Endometrial microvascular endothelial cells (primary cell): ENCODE data around the gene NFKB1. TPM values are rescaled to one million over a fixed set of nuclear protein-coding genes. Genes with fewer than 3 reads are reported as not detected.

Source experiments
- in situ Hi-C: cut with HindIII; loops from 2 replicates; pipeline ENCODE4 v1.10.0; 2017; ENCODE audit warnings: low sequenced_read_pairs, low pct_unique_long_range_greater_than_20kb; ENCODE audit errors: inconsistent ontology term
- total RNA-seq: library from RNA; depleted of rRNA; stranded (reverse); fragments of >200 nt; gene quantifications from one replicate; pipeline ENCODE4 v1.2.3, GENCODE V29; 2015; ENCODE audit errors: inconsistent ontology term

NFKB1 gene
- total RNA-seq, 1 donor from 2014 or later = 51.4 TPM

- in situ Hi-C loops = loop anchor here (25.0 kb wide), 1 partner anchor 404 kb away; the partner anchor contains the start of gene SLC9B1
Measured at GRCh38 chr4:102608190-102608589, 107.0 kb downstream of the NFKB1 start.

- in situ Hi-C loops = loop anchor here (25.0 kb wide), 1 partner anchor 402 kb away; the partner anchor contains the start of gene SLC9B1
Measured at GRCh38 chr4:102610007-102610406, 108.8 kb downstream of the NFKB1 start.

- in situ Hi-C loops = loop anchor here (25.0 kb wide), 1 partner anchor 402 kb away; the partner anchor contains the start of gene SLC9B1
Measured at GRCh38 chr4:102610476-102610875, 109.3 kb downstream of the NFKB1 start.

GRCh38 chr4:102612210-102612609 is 111.1 kb downstream of the NFKB1 start:
- in situ Hi-C loops = loop anchor here (25.0 kb wide), 1 partner anchor 400 kb away; the partner anchor contains the start of gene SLC9B1

- in situ Hi-C loops = loop anchor here (25.0 kb wide), 1 partner anchor 399 kb away; the partner anchor contains the start of gene SLC9B1
Measured at GRCh38 chr4:102612824-102613366, 111.7 kb downstream of the NFKB1 start.

- in situ Hi-C loops = loop anchor here (25.0 kb wide), 1 partner anchor 398 kb away; the partner anchor contains the start of gene SLC9B1
Measured at GRCh38 chr4:102614801-102615200, 113.6 kb downstream of the NFKB1 start.

DNA sequence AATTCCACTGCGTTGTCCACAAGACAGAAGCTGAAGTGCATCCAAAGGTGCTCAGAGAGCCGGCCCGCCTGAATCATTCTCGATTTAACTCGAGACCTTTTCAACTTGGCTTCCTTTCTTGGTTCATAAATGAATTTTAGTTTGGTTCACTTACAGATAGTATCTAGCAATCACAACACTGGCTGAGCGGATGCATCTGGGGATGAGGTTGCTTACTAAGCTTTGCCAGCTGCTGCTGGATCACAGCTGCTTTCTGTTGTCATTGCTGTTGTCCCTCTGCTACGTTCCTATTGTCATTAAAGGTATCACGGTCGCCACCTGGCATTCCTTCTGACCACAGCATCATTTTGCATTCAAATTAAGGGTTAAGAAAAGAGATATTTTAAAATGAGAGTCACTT is 115.5 kb downstream of the NFKB1 start:
- in situ Hi-C loops = loop anchor here (25.0 kb wide), 1 partner anchor 396 kb away; the partner anchor contains the start of gene SLC9B1

GRCh38 chr4:102619021-102619420 is 117.9 kb downstream of the NFKB1 start:
- in situ Hi-C loops = loop anchor here (25.0 kb wide), 1 partner anchor 393 kb away; the partner anchor contains the start of gene SLC9B1

DNA sequence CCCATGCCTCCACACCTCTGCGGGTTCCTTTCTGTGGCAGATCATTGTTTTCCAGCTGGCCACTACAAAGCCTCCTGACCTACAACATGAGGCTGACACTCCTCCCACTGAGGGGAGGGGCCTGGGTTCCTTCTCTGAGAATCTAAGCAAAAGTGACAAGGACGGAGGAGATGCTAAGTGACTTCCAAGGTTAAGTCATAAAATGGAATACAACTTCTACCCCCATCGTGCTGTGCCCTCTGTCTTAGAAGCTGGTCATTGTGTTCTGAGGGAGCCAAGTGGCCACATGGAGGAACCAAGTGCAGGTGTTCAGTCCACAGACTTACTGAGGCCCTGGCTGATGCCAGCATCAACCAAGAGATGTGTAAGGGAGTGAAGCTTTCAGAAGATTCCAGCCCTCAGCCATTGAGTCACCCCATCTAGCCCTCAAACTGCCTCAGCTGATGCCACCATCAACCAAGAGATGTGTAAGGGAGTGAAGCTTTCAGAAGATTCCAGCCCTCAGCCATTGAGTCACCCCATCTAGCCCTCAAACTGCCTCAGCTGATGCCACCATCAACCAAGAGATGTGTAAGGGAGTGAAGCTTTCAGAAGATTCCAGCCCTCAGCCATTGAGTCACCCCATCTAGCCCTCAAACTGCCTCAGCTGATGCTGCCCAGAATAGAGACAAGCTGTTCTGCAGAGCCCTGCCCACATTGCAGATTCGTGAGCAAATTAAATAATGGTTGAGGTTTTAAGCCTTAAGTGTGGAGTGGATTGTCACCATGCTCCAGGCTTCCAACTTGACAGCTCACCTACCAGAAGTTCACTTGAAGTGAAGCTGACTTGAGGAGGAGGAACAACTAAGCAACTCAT is 118.8 kb downstream of the NFKB1 start:
- in situ Hi-C loops = loop anchor here (25.0 kb wide), 1 partner anchor 392 kb away; the partner anchor contains the start of gene SLC9B1

DNA sequence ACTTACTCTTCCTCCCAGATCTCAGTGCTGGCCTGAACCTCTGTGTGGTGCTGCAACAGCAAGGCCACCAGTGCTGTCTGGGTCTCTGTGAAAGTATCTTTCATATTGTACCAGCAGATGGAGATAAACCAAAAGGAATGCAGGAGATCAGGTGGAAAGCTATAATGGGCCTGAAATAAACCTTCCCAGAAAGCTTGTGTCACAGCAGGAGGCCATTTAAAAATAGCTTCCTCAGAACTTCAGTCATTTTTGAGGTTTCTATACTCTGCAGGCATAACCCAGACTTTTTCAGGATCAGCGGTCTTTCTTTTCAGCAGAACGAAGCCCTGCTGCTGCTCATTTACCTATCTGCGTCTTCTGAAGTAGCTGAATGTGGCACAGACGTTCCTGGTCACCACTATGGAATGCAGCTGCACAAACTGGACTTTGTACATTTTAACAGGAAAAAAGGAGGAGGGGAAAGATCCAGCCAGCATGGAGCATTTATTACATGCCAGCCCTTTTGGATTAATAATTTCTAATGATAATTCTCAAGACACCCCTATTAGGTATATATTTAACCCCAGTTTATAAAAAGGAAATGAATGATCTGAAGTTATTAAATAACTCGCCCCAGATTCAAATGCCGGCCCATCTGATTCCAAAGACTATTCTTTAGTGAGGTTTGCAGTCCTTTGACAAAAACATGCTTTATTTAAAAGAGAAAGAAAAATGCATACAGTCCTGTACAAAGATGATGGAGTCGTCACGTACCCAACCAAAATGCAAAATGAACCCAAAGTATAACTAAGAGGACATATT is 119.7 kb downstream of the NFKB1 start:
- in situ Hi-C loops = loop anchor here (25.0 kb wide), 1 partner anchor 391 kb away; the partner anchor contains the start of gene SLC9B1

GRCh38 chr4:102623622-102624021 is 122.5 kb downstream of the NFKB1 start:
- in situ Hi-C loops = loop anchor here (25.0 kb wide), 1 partner anchor 389 kb away; the partner anchor contains the start of gene SLC9B1

- in situ Hi-C loops = loop anchor here (25.0 kb wide), 1 partner anchor 388 kb away; the partner anchor contains the start of gene SLC9B1
Measured at GRCh38 chr4:102624505-102624904, 123.3 kb downstream of the NFKB1 start.

- in situ Hi-C loops = no loop called here
Measured at GRCh38 chr4:102625232-102625930, 124.2 kb downstream of the NFKB1 start.

- in situ Hi-C loops = no loop called here
Measured at GRCh38 chr4:102627831-102628523, 126.8 kb downstream of the NFKB1 start.

GRCh38 chr4:102629673-102630072 is 128.5 kb downstream of the NFKB1 start:
- in situ Hi-C loops = no loop called here

GRCh38 chr4:102631616-102632015 is 130.5 kb downstream of the NFKB1 start:
- in situ Hi-C loops = no loop called here

- in situ Hi-C loops = no loop called here
Measured at GRCh38 chr4:102632241-102633065, 131.3 kb downstream of the NFKB1 start.
